PC-3 (cell line): ENCODE results near the gene PRMT3.

Experiments used
- EZH2phosphoT487 ChIP-seq: fragments of 300-600 bp; sonication (generic); IDR thresholded peaks from 2 replicates; pipeline ENCODE4 v1.6.1; 2018; ENCODE audit warnings: mild to moderate bottlenecking, antibody characterized with exemption, low read length, borderline replicate concordance
- TF ChIP-seq, protein P1 (sequence below): fragments of 300-600 bp; sonication (generic); conservative IDR thresholded peaks from 2 replicates; pipeline ENCODE4 v1.5.1; 2017; ENCODE audit warnings: antibody characterized with exemption, low read depth, mild to moderate bottlenecking, low read length

DNA sequence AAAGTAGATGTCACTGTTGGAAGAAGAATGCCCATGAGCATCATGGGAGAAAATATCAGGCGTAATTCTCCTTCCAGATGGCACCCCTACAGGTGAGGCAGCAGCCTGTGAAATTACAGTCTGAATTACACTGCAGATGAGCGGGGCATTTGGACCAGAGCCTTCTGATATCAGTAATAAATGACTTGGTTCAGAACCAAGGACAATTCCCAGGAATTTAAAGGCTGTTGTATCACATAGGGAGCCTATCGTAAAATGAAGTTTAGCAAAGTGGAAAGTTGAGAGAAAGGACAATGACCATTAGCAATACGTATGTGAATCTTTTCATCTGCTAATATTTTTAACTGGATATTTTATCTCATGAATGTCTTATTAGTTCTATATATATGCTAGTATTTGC lies 61.3 kb downstream of the PRMT3 start:
- TF ChIP-seq, protein P1, sequence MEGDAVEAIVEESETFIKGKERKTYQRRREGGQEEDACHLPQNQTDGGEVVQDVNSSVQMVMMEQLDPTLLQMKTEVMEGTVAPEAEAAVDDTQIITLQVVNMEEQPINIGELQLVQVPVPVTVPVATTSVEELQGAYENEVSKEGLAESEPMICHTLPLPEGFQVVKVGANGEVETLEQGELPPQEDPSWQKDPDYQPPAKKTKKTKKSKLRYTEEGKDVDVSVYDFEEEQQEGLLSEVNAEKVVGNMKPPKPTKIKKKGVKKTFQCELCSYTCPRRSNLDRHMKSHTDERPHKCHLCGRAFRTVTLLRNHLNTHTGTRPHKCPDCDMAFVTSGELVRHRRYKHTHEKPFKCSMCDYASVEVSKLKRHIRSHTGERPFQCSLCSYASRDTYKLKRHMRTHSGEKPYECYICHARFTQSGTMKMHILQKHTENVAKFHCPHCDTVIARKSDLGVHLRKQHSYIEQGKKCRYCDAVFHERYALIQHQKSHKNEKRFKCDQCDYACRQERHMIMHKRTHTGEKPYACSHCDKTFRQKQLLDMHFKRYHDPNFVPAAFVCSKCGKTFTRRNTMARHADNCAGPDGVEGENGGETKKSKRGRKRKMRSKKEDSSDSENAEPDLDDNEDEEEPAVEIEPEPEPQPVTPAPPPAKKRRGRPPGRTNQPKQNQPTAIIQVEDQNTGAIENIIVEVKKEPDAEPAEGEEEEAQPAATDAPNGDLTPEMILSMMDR: no peak
- no peak for TF ChIP-seq EZH2phosphoT487
